Activated gamma-delta T cell treated with anti-CD3 and anti-CD28 coated beads, Interleukin-2, amount 50 U/mL, for 16 hours (primary cell): ENCODE measurements around the gene ACTR1A.
"Not testable (repeated sequence)": the region's sequence is repeated elsewhere in the genome, so short reads cannot be mapped to it uniquely, and the experiment has no call there.

Experiments used
- DNase-seq: peaks from one replicate; pipeline ENCODE4 v3.0.0-alpha.2; 2020; ENCODE audit warnings: low read depth

ACTR1A gene

DNA sequence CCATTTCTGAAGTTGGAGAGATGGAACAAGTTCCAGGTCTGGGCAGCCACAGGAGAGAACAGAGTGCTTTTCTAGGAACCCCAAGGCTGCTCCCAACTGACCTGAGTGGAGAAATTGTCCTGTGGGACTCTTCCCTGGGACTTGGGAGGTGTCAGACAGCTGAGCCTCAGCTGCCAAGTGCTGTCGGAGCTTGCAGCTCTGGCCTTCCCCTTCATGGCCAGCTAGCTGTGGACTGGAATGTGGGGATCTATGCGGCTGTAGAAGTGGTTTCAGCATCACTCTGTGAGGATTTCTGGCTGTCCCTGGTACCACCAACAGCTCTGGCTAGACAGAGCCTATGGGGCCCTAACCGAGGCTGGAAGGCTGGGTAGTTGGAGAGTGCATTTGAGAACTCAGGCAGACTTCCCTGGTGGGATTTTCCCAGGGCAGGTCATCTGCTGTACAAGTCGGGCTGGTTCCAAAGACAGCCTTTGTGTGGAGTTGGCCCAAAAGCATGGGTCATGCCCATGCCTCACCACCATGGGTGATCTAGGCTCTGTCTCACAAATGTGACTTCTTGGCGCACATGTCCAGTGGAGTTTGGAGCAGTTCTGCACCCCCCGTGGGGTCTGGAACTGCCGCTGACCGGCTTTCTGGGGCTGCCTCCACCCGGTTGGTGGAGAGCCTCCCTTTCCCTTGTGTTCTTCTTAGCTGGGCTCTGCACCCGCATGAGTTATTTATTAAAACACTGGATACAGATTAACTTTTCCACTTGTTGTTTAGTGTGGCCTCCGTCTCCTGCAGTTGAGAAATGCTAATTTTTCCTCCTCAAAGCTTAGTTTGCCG, 12.2 kb upstream of the ACTR1A start:
- DNase-seq = no peak

DNA sequence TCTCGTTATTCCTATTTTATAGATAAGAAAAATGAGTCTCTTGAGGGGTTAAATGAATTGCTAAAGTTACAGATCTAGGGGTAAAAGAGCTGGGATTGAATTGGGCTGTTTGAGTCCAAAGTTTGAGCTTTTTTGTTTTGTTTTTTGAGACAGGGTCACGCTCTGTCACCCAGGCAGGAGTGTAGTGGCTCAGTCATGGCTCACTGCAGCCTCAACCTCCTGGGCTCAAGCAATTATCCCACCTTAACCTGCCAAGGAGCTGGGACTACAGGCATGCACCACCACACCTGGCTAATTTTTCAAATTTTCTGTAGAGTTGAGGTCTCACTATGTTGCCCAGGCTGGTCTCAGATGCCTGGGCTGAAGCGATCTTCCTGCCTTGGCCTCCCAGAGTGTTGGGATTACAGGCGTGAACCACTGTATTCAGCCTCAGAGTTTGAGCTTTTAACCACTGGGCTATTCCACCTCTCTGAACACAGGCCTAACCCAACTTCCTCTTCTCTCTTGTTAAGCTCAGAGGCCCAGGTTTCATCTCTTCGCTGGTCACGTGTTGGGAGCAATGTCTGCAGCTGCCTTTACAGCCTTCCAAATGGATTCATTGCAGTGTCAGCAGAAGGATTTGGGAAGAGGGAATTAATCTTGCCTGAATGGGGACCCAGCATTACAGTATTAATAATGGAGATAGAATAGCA, 9.2 kb upstream of the ACTR1A start:
- no peak for DNase-seq

DNA sequence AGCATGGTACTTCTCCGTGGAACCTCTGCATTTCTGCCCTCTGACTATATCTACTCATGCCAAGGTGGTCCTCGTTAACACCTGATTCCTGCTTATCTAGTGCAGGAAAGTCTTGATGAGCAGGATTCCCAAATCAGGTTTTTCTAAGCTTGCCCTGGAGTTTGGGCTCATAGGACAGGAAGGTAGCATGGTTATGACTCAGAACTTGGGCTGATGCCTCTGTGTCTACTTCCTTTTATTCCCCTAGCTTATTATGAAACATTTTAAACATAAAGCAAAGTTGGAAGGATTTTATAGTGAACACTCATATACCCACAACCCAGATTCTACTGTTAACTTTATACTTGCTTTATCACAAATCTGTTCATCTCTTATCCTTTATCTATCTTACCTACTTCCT, 6.9 kb upstream of the ACTR1A start:
- DNase-seq = no peak

DNA sequence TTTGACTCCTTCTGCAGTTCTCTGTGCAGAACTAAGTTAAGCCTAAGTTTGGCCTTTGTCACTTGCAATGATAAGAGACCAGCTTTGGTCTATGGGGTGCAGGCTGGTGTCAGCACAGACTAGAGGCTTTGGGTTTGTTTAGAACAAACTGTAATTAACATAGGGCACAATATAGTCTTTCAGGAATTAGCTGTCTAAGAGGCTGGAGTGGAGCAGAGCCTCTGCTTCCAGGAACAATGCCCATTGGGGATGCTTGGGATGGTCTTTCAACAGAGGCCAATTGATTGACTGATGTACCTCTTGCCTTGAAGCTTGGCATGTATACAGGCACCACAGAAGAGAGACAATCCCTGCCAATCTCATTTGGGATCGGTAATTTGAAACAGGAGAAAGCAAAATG, 6.0 kb upstream of the ACTR1A start:
- DNase-seq = no peak

DNA sequence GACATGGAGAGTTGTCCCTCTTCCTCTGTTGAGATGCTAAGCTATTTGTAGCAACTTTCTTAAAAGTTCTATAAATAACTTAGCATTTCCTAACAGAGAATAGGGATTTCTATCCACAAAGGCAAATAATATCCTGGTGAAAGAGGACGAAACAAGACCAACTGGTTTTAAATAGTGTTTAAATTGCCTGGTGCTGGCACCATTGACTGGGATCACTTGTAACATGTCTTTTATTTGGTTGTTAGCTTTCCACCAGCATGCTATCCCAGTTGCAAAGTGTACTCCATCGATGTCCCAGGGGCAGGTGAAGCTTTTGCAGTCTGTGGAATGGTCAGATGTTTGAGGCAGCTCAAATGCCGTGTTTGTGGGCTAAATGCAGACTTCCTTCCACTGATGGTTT, 5.0 kb upstream of the ACTR1A start:
- no peak for DNase-seq

DNA sequence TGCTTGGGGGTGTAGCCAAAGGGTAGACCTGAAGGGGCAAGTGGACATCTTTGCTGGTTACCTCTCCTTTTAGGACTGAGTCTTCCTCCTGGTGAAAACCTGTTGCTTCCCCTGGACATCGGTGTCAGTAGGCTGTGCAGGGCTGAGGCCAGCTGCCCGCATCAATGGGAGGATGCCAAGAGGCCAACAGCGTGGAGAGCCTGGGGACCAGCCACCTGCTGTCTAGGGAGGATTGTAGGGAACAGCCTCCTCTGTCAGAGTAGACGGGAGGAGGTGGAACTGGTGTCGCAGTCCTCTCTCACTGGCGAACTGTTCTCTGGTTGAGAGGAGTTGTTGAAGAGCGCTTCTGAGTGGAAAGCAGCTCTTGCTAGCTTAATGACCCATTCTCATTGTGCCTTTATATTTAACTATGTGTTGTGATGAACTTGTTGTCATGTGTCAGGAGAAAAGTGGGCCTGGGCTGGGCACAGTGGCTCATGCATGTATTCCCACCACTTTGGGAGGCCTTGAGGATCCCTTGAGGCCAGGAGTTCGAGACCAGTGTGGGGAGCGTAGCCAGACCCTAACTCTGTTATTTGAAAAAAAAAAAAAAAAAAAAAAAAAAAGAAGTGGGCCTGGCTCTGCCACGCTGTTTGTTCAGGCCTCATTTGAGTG, 3.1 kb upstream of the ACTR1A start:
- DNase-seq = no peak

DNA sequence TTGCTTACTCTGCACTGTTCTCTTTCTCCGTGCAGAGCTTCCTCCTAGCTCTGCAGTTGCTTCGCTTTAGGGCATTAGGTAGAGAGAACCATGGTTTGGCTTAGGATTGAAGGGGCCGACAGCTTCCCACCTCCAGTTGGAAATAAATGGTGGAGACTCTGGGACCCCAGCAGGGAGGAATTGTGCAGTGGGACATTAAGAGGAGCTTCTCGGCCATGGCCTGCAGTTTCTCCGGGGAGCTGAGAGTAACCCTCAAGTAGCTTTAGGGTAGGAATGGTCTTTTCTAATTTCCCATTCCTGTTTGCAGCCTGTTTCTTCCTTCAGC, 2.4 kb upstream of the ACTR1A start:
- DNase-seq = no peak

DNA sequence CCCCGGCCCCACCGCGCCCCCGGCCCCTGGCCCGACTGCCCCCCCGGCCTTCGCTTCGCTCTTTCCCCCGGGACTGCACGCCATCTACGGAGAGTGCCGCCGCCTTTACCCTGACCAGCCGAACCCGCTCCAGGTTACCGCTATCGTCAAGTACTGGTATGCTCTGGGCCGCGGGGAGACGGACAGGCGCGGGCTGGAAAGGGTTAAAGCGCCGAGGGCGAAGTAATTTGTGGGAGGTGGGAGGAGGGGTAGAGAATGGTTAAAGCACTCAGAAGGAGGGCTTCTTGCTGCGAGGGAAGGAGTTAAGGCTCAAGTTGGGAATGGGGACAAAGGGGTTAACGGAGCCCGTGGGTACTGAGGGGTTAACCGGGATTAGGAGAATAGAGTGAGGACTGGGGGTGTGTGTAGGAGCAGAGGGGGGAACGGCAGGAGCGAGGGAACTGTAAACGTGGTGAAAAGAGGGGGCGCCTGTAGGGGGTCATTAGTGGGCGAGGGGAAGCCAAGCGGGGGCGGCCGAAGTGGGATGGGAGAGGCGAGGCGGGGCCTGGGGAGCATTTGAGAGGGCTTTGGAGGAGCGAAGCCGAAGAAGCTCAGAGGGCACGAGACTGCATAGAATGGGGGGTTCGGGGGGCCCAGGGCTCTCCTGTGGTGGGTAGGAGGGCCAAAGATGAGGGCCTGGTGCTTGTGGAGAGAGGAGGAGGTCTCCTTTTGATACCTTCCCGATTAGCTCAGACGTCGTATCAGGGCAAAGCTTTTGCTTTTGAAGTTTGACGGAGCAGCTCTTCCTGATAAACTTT, 1.9 kb upstream of the ACTR1A start:
- DNase-seq = no peak

DNA sequence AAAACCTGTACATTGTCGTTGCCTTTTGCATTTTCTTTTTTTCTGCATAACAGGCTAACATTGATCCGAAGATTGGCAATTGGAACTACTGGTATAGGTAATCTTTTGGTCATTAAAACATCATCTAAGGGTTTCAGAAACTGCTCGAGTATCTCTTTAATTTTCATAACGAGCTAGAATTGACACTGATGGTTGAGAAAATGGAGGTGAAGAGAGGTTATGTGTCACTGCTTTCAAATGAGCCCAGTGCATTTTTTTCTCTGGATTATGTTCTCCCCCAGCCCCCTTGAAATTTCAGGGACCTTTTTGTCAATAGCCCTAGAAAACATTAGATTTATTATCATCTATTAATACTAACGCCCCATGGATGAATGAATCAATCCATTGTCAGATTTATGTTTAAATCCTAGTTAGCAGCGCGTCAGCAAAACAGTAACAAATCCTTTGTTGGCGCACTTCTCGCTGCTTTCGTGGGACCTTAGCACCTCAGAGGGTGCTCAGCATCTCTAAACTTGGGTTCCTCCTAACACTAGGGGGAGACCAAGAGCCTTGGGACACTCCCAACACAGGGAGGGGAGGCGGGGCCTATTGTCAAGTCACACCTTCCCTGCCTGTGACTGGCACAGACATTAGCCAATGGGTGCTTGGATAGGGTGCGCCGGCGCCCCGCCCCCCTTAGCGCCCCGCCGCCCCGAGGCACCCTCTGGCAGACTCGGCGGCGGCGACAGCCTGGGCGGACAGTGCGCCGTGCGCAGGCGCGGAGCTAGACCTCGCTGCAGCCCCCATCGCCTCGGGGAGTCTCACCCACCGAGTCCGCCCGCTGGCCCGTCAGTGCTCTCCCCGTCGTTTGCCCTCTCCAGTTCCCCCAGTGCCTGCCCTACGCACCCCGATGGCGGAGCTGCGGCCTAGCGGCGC, 1.0 kb upstream of the ACTR1A start, which contains the start of gene SUFU:
SUFU (plus strand) TSS at position 709 of the 915 bp plus-strand sequence; CDS start at position 890, 181 bp downstream.
- peak; percentile 97 for DNase-seq

DNA sequence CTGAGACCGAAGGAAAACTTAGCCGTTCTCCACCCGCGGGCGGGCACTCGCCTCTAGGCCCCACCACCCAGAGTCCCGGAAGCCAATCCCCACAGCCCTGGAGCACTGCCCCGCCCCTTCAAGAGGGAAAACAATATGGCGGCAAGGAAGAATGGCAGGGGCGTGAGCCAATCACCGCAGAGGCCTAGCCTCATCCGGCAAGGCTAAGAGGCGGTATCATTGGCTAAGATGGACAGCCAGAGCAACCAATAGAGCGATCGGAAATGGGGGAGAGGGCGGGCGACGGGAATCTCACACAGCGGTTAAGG, 529 bp downstream of the ACTR1A start:
- peak; percentile 96 for DNase-seq

DNA sequence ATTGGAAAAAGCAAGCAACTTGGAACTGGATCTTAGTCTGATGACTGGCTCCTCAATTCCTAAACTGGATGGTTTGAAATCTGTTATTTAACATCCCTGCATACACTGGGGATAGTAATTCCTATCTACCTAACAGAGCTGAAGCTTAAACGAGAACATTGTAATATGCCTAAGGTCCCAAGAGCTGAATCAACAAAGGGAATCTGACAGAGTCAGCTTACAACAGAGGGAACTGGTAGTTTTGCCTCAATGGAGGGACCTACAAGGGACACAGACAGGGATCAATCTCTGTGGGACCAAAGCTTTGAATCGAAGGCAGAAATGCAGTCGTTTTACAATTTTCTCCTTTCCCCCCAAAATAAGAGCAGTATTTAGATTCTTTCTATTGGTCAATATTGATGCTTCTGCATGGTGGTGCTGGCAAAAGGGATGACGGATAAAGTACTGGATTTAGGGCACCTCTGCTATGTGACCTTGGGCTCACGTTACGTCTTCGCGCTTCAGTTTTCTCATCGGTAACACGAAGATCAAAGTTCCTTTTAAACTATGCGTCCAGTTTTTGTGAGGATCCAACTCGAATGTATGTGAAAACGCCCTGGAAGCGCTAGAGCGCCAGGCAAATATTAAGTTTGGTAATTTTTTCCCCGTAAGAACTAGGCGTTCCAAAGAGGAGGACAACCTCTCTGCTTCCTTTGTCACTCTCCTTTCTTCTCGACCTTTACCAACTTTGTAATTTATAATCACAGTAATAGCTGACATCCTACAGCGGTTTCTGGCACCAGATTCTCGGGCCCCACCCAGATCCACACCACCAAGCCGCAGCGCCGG, 1.1 kb downstream of the ACTR1A start:
- no peak for DNase-seq

DNA sequence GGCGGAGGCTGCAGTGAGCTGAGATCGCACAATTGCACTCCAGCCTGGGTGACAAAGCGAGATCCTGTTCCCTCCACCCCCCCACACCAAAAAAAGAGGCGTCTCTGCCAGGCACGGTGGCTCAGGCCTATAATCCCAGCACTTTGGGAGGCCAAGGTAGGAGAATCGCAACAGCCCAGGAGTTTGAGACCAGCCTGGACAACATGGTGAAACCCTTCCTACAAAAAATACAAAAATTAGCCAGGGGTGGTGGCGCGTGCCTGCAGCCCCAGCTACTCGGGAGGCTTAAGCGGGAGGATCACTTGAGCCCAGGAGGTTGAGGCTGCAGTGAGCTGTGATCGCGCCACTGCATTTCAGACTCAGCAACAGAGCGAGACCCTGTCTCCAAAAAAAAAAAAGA, 1.8 kb downstream of the ACTR1A start:
- not testable (repeated sequence) for DNase-seq

DNA sequence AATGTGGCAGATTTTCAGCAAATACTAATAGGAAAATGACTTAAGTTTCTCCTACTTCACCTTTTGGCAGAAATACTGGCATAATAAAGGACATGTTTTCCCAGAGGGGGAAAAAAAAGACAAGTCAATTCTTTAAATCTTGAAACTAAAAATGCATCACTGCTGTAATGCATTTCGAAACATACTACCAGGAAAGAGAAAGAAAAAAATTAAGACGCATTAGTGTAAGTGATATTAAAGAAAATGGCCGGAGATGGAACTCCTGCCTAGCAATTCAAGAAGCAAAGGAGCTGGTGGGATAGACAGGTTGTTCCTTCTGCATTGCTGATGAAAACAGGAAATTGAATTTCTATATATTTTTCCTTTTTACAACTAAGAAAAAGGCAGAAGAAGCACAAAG, 3.2 kb downstream of the ACTR1A start:
- DNase-seq = no peak

DNA sequence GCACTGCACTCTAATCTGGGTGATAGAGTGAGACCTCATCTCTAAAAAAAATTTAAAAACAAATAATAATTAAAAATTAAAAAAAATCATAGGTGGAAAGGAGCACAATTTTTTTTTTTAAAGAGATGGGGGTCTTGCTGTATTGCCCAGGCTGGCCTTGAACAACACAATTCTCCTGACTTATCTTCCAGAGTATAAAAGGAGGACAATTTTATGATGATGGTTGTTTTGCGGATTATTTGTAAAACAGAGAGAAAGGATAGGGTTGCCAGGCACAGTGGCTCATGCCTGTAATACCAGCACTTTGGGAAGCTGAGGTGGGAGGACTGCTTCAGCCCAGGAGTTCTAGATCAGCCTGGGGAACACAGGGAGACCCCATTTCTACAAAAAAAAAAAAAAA, 5.0 kb downstream of the ACTR1A start:
- DNase-seq = no peak

DNA sequence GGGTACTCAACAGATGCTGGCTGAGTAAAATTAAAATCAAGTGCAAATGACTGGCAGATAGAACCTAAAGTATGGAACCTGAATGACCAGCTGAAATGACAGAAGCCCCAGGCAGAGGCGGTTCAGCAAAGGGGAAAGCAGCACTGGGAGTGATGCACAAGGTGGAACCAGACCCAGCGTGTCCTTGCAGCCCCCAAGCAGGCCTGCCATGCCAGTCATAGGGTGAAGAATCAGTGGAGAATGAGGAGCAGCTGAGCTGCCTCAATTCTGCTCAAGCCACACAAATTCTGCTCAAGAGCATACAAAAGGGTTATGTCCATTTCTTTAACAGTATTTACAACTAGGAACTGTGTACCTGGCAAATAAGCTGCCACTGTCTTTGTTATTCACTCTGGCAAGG, 8.7 kb downstream of the ACTR1A start:
- no peak for DNase-seq

DNA sequence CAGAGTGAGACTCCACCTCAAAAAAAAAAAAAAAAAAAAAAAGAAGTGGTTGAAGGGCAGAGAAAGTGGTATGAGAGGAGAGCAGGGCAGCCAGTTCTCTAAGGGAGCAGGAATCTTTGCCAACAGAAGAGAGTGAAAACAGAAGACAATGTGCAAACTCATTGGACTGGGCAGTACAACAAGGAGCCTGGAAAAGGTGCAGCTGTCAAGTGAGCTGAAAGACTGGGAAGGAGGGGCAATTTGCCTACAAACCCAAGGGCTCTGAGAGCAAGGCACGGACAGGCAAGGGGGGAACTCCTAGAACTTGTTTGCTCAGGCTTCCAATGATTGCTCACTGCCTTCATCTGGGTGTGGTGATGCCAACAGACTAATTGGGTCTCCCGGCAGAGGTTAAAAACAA, 9.5 kb downstream of the ACTR1A start:
- no peak for DNase-seq

DNA sequence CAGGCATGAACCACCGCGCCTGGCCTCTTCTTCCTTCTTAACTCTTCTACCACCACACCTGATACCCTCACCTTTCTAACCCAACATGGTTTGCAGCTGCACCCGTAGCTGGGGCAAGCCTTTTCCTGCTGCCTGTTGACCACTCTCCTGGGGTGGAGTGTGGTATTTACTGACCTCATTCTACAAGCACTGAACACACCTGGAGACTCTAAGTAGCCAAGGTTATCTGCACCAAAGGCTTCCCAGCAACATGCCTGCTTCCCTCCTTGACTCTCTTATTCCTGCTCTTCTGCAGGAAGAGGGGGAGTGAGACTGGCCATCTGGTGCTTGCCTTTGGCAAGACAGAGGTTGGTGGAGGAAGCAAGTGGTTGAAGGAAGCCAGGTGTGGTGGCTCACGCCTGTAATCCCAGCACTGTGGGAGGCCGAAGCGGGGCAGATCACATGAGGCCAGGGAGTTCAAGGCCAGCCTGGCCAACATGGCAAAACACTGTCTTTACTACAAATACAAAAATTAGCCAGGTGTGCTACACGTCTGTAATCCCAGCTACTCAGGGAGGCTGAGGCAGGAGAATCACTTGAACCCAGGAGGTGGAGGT, 10.1 kb downstream of the ACTR1A start:
- no peak for DNase-seq

DNA sequence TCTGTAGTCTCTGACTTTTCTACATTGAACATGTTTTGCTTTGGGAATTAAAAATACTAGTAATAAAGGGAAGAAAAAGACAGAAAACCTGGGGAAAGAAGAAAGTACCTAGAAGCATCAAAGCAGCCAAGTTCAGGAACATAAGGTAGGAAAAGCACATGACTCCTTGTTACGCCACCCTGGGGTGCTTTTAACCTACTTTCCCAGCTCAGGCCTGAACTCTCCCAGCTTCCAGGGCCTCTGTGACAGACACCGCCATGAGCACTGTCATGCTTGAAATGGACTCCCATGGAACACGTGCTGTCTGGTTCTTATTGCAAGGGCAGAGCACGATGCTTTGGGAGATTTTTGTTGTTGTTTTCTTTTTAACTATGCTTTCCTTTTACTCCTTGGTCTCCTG, 11.4 kb downstream of the ACTR1A start:
- no peak for DNase-seq

DNA sequence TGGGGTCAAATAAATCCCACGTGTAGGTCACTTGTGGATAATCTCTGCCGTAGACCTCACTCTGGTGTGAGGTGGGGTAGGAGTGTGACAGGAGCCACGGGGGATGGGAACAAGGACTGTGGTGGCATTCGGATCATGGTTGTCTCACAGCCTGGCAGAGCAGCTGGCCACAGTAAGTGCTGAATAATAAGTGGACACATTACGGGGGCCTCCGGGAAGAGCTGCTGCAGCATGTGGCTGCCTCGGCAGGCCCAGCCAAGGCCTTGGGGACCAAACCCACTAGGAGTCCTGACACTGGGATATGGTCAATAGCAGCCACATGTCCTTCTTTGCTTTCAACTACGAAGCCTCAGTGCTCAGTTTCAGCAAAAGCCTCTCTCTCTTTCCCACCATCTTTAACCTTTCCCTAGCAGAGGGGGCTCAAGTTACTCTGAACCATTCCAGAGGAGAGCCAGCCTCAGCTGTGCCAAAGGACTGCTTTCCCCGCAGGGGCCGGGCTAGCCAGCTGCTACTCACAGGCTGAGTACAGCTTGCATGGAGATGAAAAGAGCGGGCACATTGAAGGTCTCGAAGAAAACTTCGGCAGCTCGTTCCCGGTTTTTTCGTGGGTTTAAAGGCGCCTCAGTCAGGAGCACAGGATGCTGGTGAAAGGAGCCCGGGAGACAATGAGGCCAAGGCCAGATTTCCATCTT, 17.3 kb downstream of the ACTR1A start:
- DNase-seq = no peak

DNA sequence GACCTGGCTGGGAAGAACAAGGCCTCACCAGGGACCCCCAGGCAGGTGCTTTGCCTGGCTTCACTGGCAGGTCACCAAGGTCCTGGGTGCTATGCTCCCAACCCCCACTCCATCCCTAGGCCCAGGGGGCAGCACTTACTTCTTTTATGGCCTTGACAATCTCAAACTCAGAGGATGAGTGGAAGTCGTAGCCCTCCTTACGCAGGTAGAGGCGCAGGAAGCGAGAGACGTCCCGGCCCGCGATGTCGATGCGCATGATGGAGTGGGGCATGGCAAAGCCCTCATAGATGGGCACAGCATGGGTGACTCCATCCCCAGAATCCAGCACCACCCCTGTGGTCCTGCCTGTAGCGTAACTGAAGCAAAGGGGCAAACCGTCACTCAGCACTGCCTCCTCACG, 18.5 kb downstream of the ACTR1A start:
- DNase-seq = no peak
